Measurements from ENCODE around the gene CCDC9.
A peak's percentile ranks its signal among the peaks of the same experiment; 100 is the strongest.
"Not testable (repeated sequence)": the region's sequence is repeated elsewhere in the genome, so short reads cannot be mapped to it uniquely, and the experiment has no call there.

The CCDC9 gene

GRCh38 chr19:47243364-47243775 is 13.0 kb upstream of the CCDC9 start (continued):
- TF ChIP-seq CSRNP3 (CRISPR knock-in tag; IDR thresholded peaks at IDR 0.05) (no peak), ZFP3 (CRISPR knock-in tag; IDR thresholded peaks at IDR 0.05) (no peak), BACH2 (CRISPR knock-in tag; IDR thresholded peaks at IDR 0.05; ENCODE audit: borderline replicate concordance) (no peak)

GRCh38 chr19:47243776-47244547 is 12.4 kb upstream of the CCDC9 start:
- TF ChIP-seq TOX (CRISPR knock-in tag; IDR thresholded peaks at IDR 0.05; ENCODE audit: borderline replicate concordance) (no peak), PATZ1 (CRISPR knock-in tag; IDR thresholded peaks at IDR 0.05; ENCODE audit: borderline replicate concordance) (peak; percentile 68; the same call in 1 of the 2 replicates), CREB5 (CRISPR knock-in tag; IDR thresholded peaks at IDR 0.05; ENCODE audit: low read depth) (no peak), CSDC2 (CRISPR knock-in tag; IDR thresholded peaks at IDR 0.05) (no peak), ZFP3 (CRISPR knock-in tag; IDR thresholded peaks at IDR 0.05) (peak; percentile 62), ZNF70 (CRISPR knock-in tag; IDR thresholded peaks at IDR 0.05) (no peak)
- peak; percentile 85 for ATAC-seq

- TF ChIP-seq CSDC2 (CRISPR knock-in tag; IDR thresholded peaks at IDR 0.05) (no peak), ESRRG (CRISPR knock-in tag; IDR thresholded peaks at IDR 0.05) (no peak), ZNF8 (CRISPR knock-in tag; IDR thresholded peaks at IDR 0.05) (no peak), CREB5 (CRISPR knock-in tag; IDR thresholded peaks at IDR 0.05; ENCODE audit: low read depth) (no peak), TSHZ2 (CRISPR knock-in tag; IDR thresholded peaks at IDR 0.05) (no peak), SNAI2 (CRISPR knock-in tag; IDR thresholded peaks at IDR 0.05) (no peak), RARB (CRISPR knock-in tag; IDR thresholded peaks at IDR 0.05) (no peak), GLIS3 (CRISPR knock-in tag; IDR thresholded peaks at IDR 0.05) (no peak), OSR1 (CRISPR knock-in tag; IDR thresholded peaks at IDR 0.05) (no peak), ZC3H10 (CRISPR knock-in tag; IDR thresholded peaks at IDR 0.05) (no peak), ZNF70 (CRISPR knock-in tag; IDR thresholded peaks at IDR 0.05) (no peak), PPARA (CRISPR knock-in tag; IDR thresholded peaks at IDR 0.05; ENCODE audit: borderline replicate concordance) (no peak), ZFP3 (CRISPR knock-in tag; IDR thresholded peaks at IDR 0.05) (no peak), CSRNP3 (CRISPR knock-in tag; IDR thresholded peaks at IDR 0.05) (no peak), TOX (CRISPR knock-in tag; IDR thresholded peaks at IDR 0.05; ENCODE audit: borderline replicate concordance) (no peak), ISL1 (CRISPR knock-in tag; IDR thresholded peaks at IDR 0.05) (no peak)
- peak; percentile 13; the same call in 1 of the 3 replicates for ATAC-seq
Measured at GRCh38 chr19:47247308-47247990, 8.9 kb upstream of the CCDC9 start.

- not testable (repeated sequence) for ATAC-seq
Measured at GRCh38 chr19:47253016-47253415, 3.3 kb upstream of the CCDC9 start.

Measured in SK-N-SH treated with all-trans-retinoic acid at 6 μM for 48 hours (cell line).